Sigmoid colon (tissue), 4 donors: ENCODE measurements around the gene ATG5.

Experiments
- CTCF ChIP-seq, 4 experiments: fragments of 450-650 bp in 3 of 4; fragments of 200-600 bp in 1 of 4; IDR thresholded peaks; one replicate each; pipeline ENCODE4 v1.5.1; 2016 to 2019; ENCODE audit warnings: antibody characterized with exemption in 4 of 4, mild to moderate bottlenecking in 3 of 4, moderate library complexity in 2 of 4
- EP300 ChIP-seq, 4 donors: sonication (generic); formaldehyde crosslinking; IDR thresholded peaks; one replicate each; pipeline ENCODE4 v1.6.1; 2017; ENCODE audit warnings: antibody characterized with exemption in 4 of 4
- POLR2A ChIP-seq, 2 donors: fragments of 450-650 bp; IDR thresholded peaks; one replicate each; pipeline ENCODE4 v1.6.1; 2016; ENCODE audit warnings: antibody characterized with exemption in 2 of 2, mild to moderate bottlenecking in 2 of 2, moderate library complexity in 2 of 2
- POLR2AphosphoS5 ChIP-seq, 4 donors: sonication (generic); formaldehyde crosslinking; IDR thresholded peaks; one replicate each; pipeline ENCODE4 v1.6.1; 2017; ENCODE audit warnings: antibody characterized with exemption in 4 of 4

DNA sequence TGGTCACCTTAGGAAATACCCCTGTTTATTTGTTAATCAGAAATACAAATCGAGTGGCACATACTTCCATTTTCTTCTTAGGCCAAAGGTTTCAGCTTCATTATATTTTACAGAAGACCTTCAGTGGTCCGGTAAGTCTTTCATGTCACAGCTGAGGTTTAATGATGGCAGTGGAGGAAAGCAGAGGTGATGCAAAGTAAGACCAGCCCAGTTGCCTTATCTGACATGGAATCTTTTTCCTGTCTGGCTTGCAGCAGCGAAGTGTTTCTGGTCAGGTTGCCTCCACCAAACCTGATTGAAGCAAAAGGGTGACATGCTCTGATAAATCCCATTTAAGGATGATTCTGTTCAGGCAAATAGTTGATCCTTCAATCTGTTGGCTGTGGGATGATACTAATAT lies 139.4 kb downstream of the ATG5 start:
- no peak for TF ChIP-seq CTCF (IDR thresholded peaks at IDR 0.05)
- no peak for TF ChIP-seq POLR2AphosphoS5 (IDR thresholded peaks at IDR 0.05)
- no peak for TF ChIP-seq POLR2A (IDR thresholded peaks at IDR 0.05)
- TF ChIP-seq EP300 (IDR thresholded peaks at IDR 0.05), result no peak
